Lung (tissue), 12 donors: ENCODE measurements around the gene GRID2. TPM values are rescaled to one million over a fixed set of nuclear protein-coding genes. Genes with fewer than 3 reads are reported as not detected.
"Not testable (repeated sequence)": the region's sequence is repeated elsewhere in the genome, so short reads cannot be mapped to it uniquely, and the experiment has no call there.

ENCODE experiments used
- ATAC-seq: fragments of 200-7000 bp; cut with Tn5 transposase; one replicate; pipeline ENCODE4 v1.9.1; 2020; ENCODE audit warnings: moderate number of reproducible peaks; ENCODE audit not compliant: insufficient read depth, low FRiP score
- DNase-seq, 3 donors: peaks; one replicate each; pipeline ENCODE4 v3.0.0-alpha.2; 2013 to 2017
- H3K27ac ChIP-seq, 2 donors: one replicate each; pipeline ENCODE4 v1.5.1; 2013; ENCODE audit warnings: mild to moderate bottlenecking in 2 of 2, moderate library complexity in 2 of 2, control low read depth in 1 of 2, inconsistent platforms in 1 of 2, low read depth in 1 of 2, low read length in 1 of 2
- H3K27me3 ChIP-seq, 3 donors: one replicate each; pipeline ENCODE4 v1.5.1; 2013; ENCODE audit warnings: low read length in 2 of 3; ENCODE audit not compliant: control insufficient read depth in 3 of 3, insufficient read depth in 3 of 3
- H3K36me3 ChIP-seq, 4 donors: one replicate each; pipeline ENCODE4 v1.5.1; 2013; ENCODE audit warnings: low read length in 4 of 4, mild to moderate bottlenecking in 1 of 4, moderate library complexity in 1 of 4; ENCODE audit not compliant: control insufficient read depth in 4 of 4, insufficient read depth in 4 of 4
- H3K4me1 ChIP-seq, 5 donors: one replicate each; pipeline ENCODE4 v1.5.1; 2013; ENCODE audit warnings: low read length in 5 of 5, mild to moderate bottlenecking in 2 of 5, moderate library complexity in 1 of 5; ENCODE audit not compliant: control insufficient read depth in 5 of 5, insufficient read depth in 5 of 5
- H3K4me3 ChIP-seq: one replicate; pipeline ENCODE4 v1.5.1; 2013; ENCODE audit warnings: mild to moderate bottlenecking, control low read depth, moderate library complexity
- H3K9ac ChIP-seq, 2 donors: one replicate each; pipeline ENCODE4 v1.5.1; 2013; ENCODE audit warnings: low read length in 2 of 2, control low read depth in 1 of 2; ENCODE audit not compliant: insufficient read depth in 1 of 2
- H3K9me3 ChIP-seq, 4 donors: one replicate each; pipeline ENCODE4 v1.5.1; 2013; ENCODE audit warnings: low read length in 3 of 4, mild to moderate bottlenecking in 1 of 4, moderate library complexity in 1 of 4; ENCODE audit not compliant: control insufficient read depth in 4 of 4, insufficient read depth in 3 of 4
- WGBS, 2 donors: extraction: QIAGEN DNeasy Blood & Tissue Kit; methylation state at CpG; one replicate each; pipeline ENCODE4 v1.1.7; 2013; 5-methylcytosine and 5-hydroxymethylcytosine counted together
- polyA plus RNA-seq, 2 donors: library from polyadenylated mRNA; stranded (reverse); fragments of 200-250 nt; gene quantifications; one replicate each; pipeline ENCODE4 v1.2.1, GENCODE V29; 2013
- total RNA-seq, 2 donors: library from RNA; depleted of rRNA in 1 of 2; stranded (reverse); fragments of >200 nt in 1 of 2; gene quantifications; one replicate each; pipeline ENCODE4 v1.2.1, GENCODE V29; 2014 to 2021
- TF ChIP-seq, protein P1 (sequence below): IDR thresholded peaks from 2 replicates; pipeline ENCODE4 v1.5.1; 2012; ENCODE audit warnings: mild to moderate bottlenecking; ENCODE audit errors: control extremely low read depth, extremely low read depth
- donor health status: control.
- donor health status: control.
- donor health status: Bipolar disorder and iron deficiency.
- donor health status: healthy.
- donor health status: DM: yes; HTN: yes; CAD: no.

GRID2 gene
- total and polyA plus RNA-seq, 4 donors: 0.09 to 1.3 TPM; not detected in 2

DNA sequence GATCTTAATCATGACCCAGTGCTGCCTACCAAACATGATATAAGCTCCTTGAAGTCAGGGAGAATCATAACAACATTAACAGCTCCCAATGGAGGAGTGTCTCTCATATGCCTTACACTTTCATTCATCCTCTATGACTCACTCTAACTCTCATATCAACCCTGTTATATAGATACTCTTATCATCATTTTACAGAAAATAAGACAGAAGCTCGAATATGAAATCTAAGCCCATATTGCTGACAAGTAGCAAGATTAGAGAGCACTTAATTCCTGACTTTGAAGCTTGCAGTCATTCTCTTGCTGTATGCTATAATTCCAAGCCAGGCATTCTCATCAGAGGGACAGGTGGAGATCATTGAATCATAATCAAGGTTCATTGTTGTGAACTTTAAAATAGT, 1048.1 kb downstream of the GRID2 start:
- no peak for ATAC-seq
- Histone ChIP-seq H3K36me3 (no peaks in the 10 kb centered on the region), H3K27ac (no peak overlapping the region), H3K9me3 (no peaks in the 10 kb centered on the region), H3K4me1 (no peaks in the 10 kb centered on the region), H3K27me3 (no peaks in the 10 kb centered on the region), H3K9ac (no peak overlapping the region), H3K4me3 (no peak overlapping the region)
- no peak for DNase-seq
- TF ChIP-seq, protein P1, sequence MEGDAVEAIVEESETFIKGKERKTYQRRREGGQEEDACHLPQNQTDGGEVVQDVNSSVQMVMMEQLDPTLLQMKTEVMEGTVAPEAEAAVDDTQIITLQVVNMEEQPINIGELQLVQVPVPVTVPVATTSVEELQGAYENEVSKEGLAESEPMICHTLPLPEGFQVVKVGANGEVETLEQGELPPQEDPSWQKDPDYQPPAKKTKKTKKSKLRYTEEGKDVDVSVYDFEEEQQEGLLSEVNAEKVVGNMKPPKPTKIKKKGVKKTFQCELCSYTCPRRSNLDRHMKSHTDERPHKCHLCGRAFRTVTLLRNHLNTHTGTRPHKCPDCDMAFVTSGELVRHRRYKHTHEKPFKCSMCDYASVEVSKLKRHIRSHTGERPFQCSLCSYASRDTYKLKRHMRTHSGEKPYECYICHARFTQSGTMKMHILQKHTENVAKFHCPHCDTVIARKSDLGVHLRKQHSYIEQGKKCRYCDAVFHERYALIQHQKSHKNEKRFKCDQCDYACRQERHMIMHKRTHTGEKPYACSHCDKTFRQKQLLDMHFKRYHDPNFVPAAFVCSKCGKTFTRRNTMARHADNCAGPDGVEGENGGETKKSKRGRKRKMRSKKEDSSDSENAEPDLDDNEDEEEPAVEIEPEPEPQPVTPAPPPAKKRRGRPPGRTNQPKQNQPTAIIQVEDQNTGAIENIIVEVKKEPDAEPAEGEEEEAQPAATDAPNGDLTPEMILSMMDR: no peak
- 53 to 79% methylated on average over 1 of the region's 1 CpG for WGBS, 2 donors

DNA sequence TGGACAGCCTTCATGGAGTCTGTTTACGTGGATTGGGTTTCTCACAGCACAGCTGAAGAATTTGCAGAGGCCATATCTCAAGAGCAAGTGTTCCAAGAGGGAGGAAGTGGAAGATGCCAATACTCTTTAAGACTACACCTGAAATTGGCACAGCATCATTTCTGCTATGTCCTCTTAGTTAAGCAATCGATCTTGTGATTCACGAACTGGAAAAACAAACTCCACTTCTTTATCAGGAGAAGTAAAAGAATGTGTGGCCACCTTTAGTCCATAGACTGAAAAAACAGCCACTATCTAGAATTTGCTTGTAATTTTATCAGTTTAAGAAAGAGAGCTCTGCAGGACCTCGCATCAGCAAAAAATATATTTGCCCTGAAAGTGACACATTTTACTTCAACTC, 1051.6 kb downstream of the GRID2 start:
- 69 to 83% methylated on average over 4 of the region's 4 CpGs for WGBS, 2 donors

DNA sequence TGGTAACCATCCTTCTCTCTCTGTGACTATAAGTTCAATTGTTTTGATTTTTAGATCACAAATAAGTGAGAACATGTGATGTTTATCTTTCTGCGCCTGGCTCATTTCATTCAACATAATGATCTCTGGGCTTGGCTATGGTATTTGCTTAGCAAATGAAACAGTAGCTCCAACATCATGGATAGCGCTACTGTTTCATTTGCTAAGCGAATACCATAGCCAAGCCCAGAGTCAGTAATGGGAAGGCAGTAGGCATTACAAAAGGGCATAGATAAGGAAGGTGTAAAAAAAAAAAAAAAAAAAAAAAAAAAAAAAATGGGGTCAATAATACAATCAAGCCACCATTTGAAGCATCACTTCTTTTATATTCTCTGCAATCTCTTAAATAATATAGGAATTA, 1055.8 kb downstream of the GRID2 start:
- peaks cover 0 to 3% (median under 1%) of the 10 kb centered on the region in 4 donors for H3K9me3 ChIP-seq
- TF ChIP-seq, protein P1: no peak
- 91 to 94% methylated on average over 3 of the region's 3 CpGs for WGBS, 2 donors
- H3K27ac ChIP-seq: no peak overlapping the region
- H3K4me3 ChIP-seq: no peak overlapping the region
- DNase-seq: no peak
- no peak overlapping the region for H3K9ac ChIP-seq
- H3K36me3 ChIP-seq: no peaks in the 10 kb centered on the region
- H3K4me1 ChIP-seq: no peaks in the 10 kb centered on the region
- H3K27me3 ChIP-seq: no peaks in the 10 kb centered on the region
- no peak for ATAC-seq

More for the DNA sequence above, 1051.6 kb downstream of the GRID2 start:
- H3K4me3 ChIP-seq: no peak overlapping the region
- no peak for ATAC-seq
- no peaks in the 10 kb centered on the region for H3K27me3 ChIP-seq
- H3K27ac ChIP-seq: no peak overlapping the region
- TF ChIP-seq, protein P1: no peak
- H3K36me3 ChIP-seq: no peaks in the 10 kb centered on the region
- H3K4me1 ChIP-seq: no peaks in the 10 kb centered on the region
- no peak overlapping the region for H3K9ac ChIP-seq
- no peak for DNase-seq
- no peaks in the 10 kb centered on the region for H3K9me3 ChIP-seq

DNA sequence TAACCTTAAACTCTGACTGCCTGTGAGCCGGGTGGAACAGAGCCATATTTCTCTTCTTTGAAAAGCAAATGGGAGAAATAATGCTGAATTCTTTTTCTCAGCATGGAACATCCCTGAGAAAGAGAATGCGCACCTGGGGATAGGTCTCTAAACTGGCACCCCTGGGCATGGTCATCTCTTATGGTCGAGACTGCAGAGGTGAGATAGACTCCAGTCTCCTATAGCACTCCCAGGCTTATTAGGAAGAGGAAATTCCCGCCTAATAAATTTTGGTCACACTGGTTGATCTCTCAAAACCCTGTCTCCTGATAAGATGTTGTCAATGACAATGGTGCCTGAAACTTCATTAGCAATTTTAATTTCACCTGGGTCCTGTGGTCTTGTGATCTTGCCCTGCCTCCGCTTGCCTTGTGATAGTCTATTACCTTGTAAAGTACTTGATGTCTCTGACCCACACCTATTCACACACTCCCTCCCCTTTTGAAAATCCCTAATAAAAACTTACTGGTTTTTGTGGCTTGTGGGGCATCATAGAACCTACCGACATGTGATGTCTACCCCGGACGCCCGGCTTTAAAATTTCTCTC, 1062.5 kb downstream of the GRID2 start:
- H3K27ac ChIP-seq, H3K36me3 ChIP-seq, DNase-seq, H3K27me3 ChIP-seq, H3K9ac ChIP-seq, H3K4me3 ChIP-seq, ATAC-seq, H3K9me3 ChIP-seq, H3K4me1 ChIP-seq: not testable (repeated sequence)
- WGBS, 2 donors: 88 to 91% methylated on average over 9 of the region's 9 CpGs
